Measurements from ENCODE around the gene PBX2. TPM values are rescaled to one million over a fixed set of nuclear protein-coding genes. Genes with fewer than 3 reads are reported as not detected.

Gene PBX2
- total and polyA plus RNA-seq, 2 experiments from 2014 or later, result 7.2 to 111 TPM

GRCh38 chr6:32168807-32169591 lies 21.0 kb downstream of the PBX2 start:
- H3K27me3 ChIP-seq (ENCODE audit: insufficient read depth), result no peaks in the 10 kb centered on the region
- peaks cover 17% of the 10 kb centered on the region for H3K4me1 ChIP-seq (ENCODE audit: insufficient read depth)
- H2AFZ ChIP-seq, result no peak overlapping the region
- peaks cover 24% of the 10 kb centered on the region for H3K4me1 Mint-ChIP-seq
- no peak for DNase-seq (ENCODE audit: low spot score)
- H3K79me2 ChIP-seq (replicated peaks; ENCODE audit: insufficient read depth), result peaks cover 23% of the 10 kb centered on the region
- TF ChIP-seq EZH2 (IDR thresholded peaks at IDR 0.05; ENCODE audit: low read depth, unreplicated experiment) (no peak), CTCF (conservative IDR thresholded peaks at IDR 0.05; ENCODE audit: low read depth in 2 of 2) (peak in 1 of 2 experiments; percentile 24; a peak in 1 of 4 replicates), ZNF114 (CRISPR knock-in tag; IDR thresholded peaks at IDR 0.05) (no peak), POLR2AphosphoS5 (IDR thresholded peaks at IDR 0.05; ENCODE audit: low read depth) (no peak)
- H3K4me2 ChIP-seq, result no peak overlapping the region
- H3K36me3 ChIP-seq (ENCODE audit: insufficient read depth), result no peaks in the 10 kb centered on the region; the same call in 1 of the 2 replicates
- no peak overlapping the region for H3K27ac Mint-ChIP-seq
- no peak overlapping the region for H3K4me3 Mint-ChIP-seq
- no peak overlapping the region for H3K27ac ChIP-seq (ENCODE audit: low read depth)
- peaks cover 19% of the 10 kb centered on the region; the same call in 1 of the 2 replicates for H4K20me1 ChIP-seq (replicated peaks; ENCODE audit: insufficient read depth)
- H3F3A ChIP-seq (replicated peaks; ENCODE audit: low read depth), result peaks cover 12% of the 10 kb centered on the region
- H3K9me3 Mint-ChIP-seq, result no peaks in the 10 kb centered on the region
- H3K4me3 ChIP-seq, result no peak overlapping the region
- H3K9me2 ChIP-seq (ENCODE audit: insufficient read depth), result no peaks in the 10 kb centered on the region
- ATAC-seq, result no peak
- H3K36me3 Mint-ChIP-seq (ENCODE audit: low read depth), result peaks cover 56% of the 10 kb centered on the region
- H3K27me3 Mint-ChIP-seq (ENCODE audit: insufficient read depth, low read depth, poor library complexity), result peaks cover 6% of the 10 kb centered on the region

- H3K9me3 Mint-ChIP-seq, result no peaks in the 10 kb centered on the region
- TF ChIP-seq POLR2AphosphoS5 (IDR thresholded peaks at IDR 0.05; ENCODE audit: low read depth), result 0 out of 2 replicates have a peak, but pooled peaks have one; percentile 11
- TF ChIP-seq EZH2 (IDR thresholded peaks at IDR 0.05; ENCODE audit: low read depth, unreplicated experiment), result no peak
- no peak for TF ChIP-seq CREB1 (CRISPR knock-in tag; IDR thresholded peaks at IDR 0.05; ENCODE audit: low read depth)
- no peak for TF ChIP-seq NANOG (IDR thresholded peaks at IDR 0.05; ENCODE audit: borderline replicate concordance)
- TF ChIP-seq ZNF114 (CRISPR knock-in tag; IDR thresholded peaks at IDR 0.05), result no peak
- H4K20me1 ChIP-seq (replicated peaks; ENCODE audit: insufficient read depth), result peaks cover 15% of the 10 kb centered on the region; the same call in 1 of the 2 replicates
- peaks cover 6% of the 10 kb centered on the region for H3K27me3 Mint-ChIP-seq (ENCODE audit: insufficient read depth, low read depth, poor library complexity)
- no peak overlapping the region for H3K4me3 ChIP-seq
- no peaks in the 10 kb centered on the region; the same call in 1 of the 2 replicates for H3K36me3 ChIP-seq (ENCODE audit: insufficient read depth)
- peaks cover 58% of the 10 kb centered on the region for H3K36me3 Mint-ChIP-seq (ENCODE audit: low read depth)
- no peak for ATAC-seq
- H3K27ac Mint-ChIP-seq, result no peak overlapping the region
- peaks cover 12% of the 10 kb centered on the region for H3K4me1 ChIP-seq (ENCODE audit: insufficient read depth)
- peak overlapping the region; percentile 87; the same call in 1 of the 2 replicates for H3K27ac ChIP-seq (ENCODE audit: low read depth)
- H3F3A ChIP-seq (replicated peaks; ENCODE audit: low read depth), result peaks cover 12% of the 10 kb centered on the region
- peaks cover 21% of the 10 kb centered on the region for H3K4me1 Mint-ChIP-seq
- no peaks in the 10 kb centered on the region for H3K9me2 ChIP-seq (ENCODE audit: insufficient read depth)
- H3K27me3 ChIP-seq (ENCODE audit: insufficient read depth), result no peaks in the 10 kb centered on the region
- no peak for DNase-seq (ENCODE audit: low spot score)
- no peak overlapping the region for H2AFZ ChIP-seq
- no peak overlapping the region for H3K4me2 ChIP-seq
- H3K79me2 ChIP-seq (replicated peaks; ENCODE audit: insufficient read depth), result peaks cover 17% of the 10 kb centered on the region
- H3K4me3 Mint-ChIP-seq, result no peak overlapping the region
Measured at GRCh38 chr6:32168350-32168749, 21.7 kb downstream of the PBX2 start.
